ENCODE measurements around the gene SEMA4D. TPM values are rescaled to one million over a fixed set of nuclear protein-coding genes. Genes with fewer than 3 reads are reported as not detected.

SEMA4D gene
- total and polyA plus RNA-seq, 2 of the 13 experiments (the other 11 are each of a cell fraction or from before 2014, with no cell fraction given) = 0.13 to 0.16 TPM

GRCh38 chr9:89407070-89407469, 90.8 kb downstream of the SEMA4D start (continued):
- TF ChIP-seq ZNF136 (CRISPR knock-in tag; IDR thresholded peaks at IDR 0.05; ENCODE audit: low read depth) (no peak), ATF3 (CRISPR knock-in tag; IDR thresholded peaks at IDR 0.05) (no peak), STAG1 (CRISPR knock-in tag; IDR thresholded peaks at IDR 0.05) (no peak), ZNF597 (CRISPR knock-in tag; IDR thresholded peaks at IDR 0.05) (no peak), ZNF574 (CRISPR knock-in tag; IDR thresholded peaks at IDR 0.05) (no peak), MLLT10 (CRISPR knock-in tag; IDR thresholded peaks at IDR 0.05) (no peak), ZNF788 (CRISPR knock-in tag; IDR thresholded peaks at IDR 0.05; ENCODE audit: borderline replicate concordance) (no peak)

GRCh38 chr9:89405826-89406225, 92.1 kb downstream of the SEMA4D start:
- Histone ChIP-seq H3K27me3 (ENCODE audit: control insufficient read depth in 1 of 2, insufficient read depth in 2 of 2, low read length in 2 of 2) (no peaks in the 10 kb centered on the region), H3K79me2 (ENCODE audit: insufficient read depth, low read length) (no peaks in the 10 kb centered on the region), H3K27ac (ENCODE audit: extremely low read length, insufficient read depth, low read length) (no peak overlapping the region), H3K4me2 (ENCODE audit: low read depth, low read length) (no peak overlapping the region), H3K4me1 (ENCODE audit: insufficient read depth, low read length) (no peaks in the 10 kb centered on the region), H2AFZ (ENCODE audit: low read length) (no peak overlapping the region), H4K20me1 (ENCODE audit: insufficient read depth, low read length) (no peaks in the 10 kb centered on the region), H3K9me3 (ENCODE audit: low read length) (no peaks in the 10 kb centered on the region), H3K36me3 (replicated peaks in 1 of 2; ENCODE audit: control insufficient read depth in 1 of 2, insufficient read depth in 2 of 2, low read length in 2 of 2) (no peaks in the 10 kb centered on the region), H3K9ac (ENCODE audit: insufficient read depth, low read depth, low read length) (no peak overlapping the region), H3K4me3 (replicated peaks in 1 of 3; ENCODE audit: insufficient read depth in 1 of 3, low read depth in 2 of 3, low read length in 3 of 3) (no peak overlapping the region)
- in situ Hi-C loops (cut with HindIII; ENCODE audit: extremely low pct_ligation_motif_present, low pct_unique_long_range_greater_than_20kb) (no loop called here), intact Hi-C loops (cut with micrococcal nuclease; ENCODE audit: unreplicated experiment) (no loop called here)
- POLR2A ChIA-PET = no interaction called here
- WGBS (ENCODE audit: low lambda C conversion rate) = 55% methylated on average over 7 of the region's 11 CpGs
- DNase-seq (ENCODE audit: low spot score) = no peak
- no TSS peak for BruUV-seq (replicated peaks)
- no peak for FAIRE-seq
- peak; percentile 25; the same call in 1 of the 3 replicates for ATAC-seq
- CTCF ChIA-PET (ENCODE audit: low intra/inter-chr PET ratio, low total read pairs) = no interaction called here
- TF ChIP-seq PRDM10 (CRISPR knock-in tag; IDR thresholded peaks at IDR 0.05; ENCODE audit: low read depth) = no peak
- no peak for TF ChIP-seq MAZ (IDR thresholded peaks at IDR 0.05; ENCODE audit: borderline replicate concordance, low read depth, low read length)
- no peak for TF ChIP-seq MAZ (CRISPR knock-in tag; IDR thresholded peaks at IDR 0.05; ENCODE audit: low read depth)
- no peak for TF ChIP-seq ZNF33A (CRISPR knock-in tag; IDR thresholded peaks at IDR 0.05; ENCODE audit: borderline replicate concordance)
